K562 (cell line): ENCODE results near the gene SPIRE1. TPM values are rescaled to one million over a fixed set of nuclear protein-coding genes. Genes with fewer than 3 reads are reported as not detected.

Experiments used
- ATAC-seq: fragments of 200-7000 bp; cut with Tn5 transposase; 3 replicates; pipeline ENCODE4 v1.9.1; 2020; ENCODE audit warnings: moderate library complexity
- BruUV-seq: library from RNA; stranded (reverse); fragments of 400-500 nt; replicated peaks from 2 replicates; lab custom pipeline; 2021; lab: Mats Ljungman, UMichigan
- CTCF ChIA-PET: fragments of 300-600 bp; formaldehyde crosslinking; extraction: SDS; loops from one replicate; lab custom pipeline; 2021; ENCODE audit warnings: low intra/inter-chr PET ratio; lab: Yijun Ruan, JAX
- POLR2A ChIA-PET: fragments of 300-600, 350-650 bp; sonication (Branson Sonifier 250); formaldehyde crosslinking; extraction: SDS; loops from one replicate; lab custom pipeline; 2021; ENCODE audit warnings: antibody characterized with exemption, inconsistent platforms; lab: Yijun Ruan, JAX
- DNase-seq, 4 experiments: peaks; one replicate each; pipeline versions ENCODE4 v3.0.0 to v3.0.0-alpha.2; 2011 to 2018; ENCODE audit warnings: low spot score in 3 of 4, mixed read lengths in 3 of 4; ENCODE audit errors: extremely low read depth in 1 of 4
- FAIRE-seq: peaks from 2 replicates; lab custom pipeline; 2011; peaks lifted over from hg19 to GRCh38; lab: Jason Lieb, UNC
- H2AFZ ChIP-seq: 2 replicates; pipeline ENCODE4 v1.6.0; 2011; ENCODE audit warnings: low read depth, low read length, control low read depth, inconsistent platforms
- H3K27ac ChIP-seq: fragments of 200-600 bp; 3 replicates; pipeline ENCODE4 v1.8.0; 2011; ENCODE audit warnings: low read depth, mild to moderate bottlenecking, control low read depth, inconsistent platforms, low read length, moderate library complexity, mixed read lengths; ENCODE audit errors: extremely low read depth
- H3K27me3 ChIP-seq, 2 experiments: fragments of 300-600 bp in 1 of 2; 2 replicates in 1 of 2; 3 replicates in 1 of 2; pipeline versions ENCODE4 v1.6.0 to v1.8.0; 2011; ENCODE audit warnings: inconsistent platforms in 2 of 2, low read length in 2 of 2, mild to moderate bottlenecking in 1 of 2, mixed read lengths in 1 of 2, moderate library complexity in 1 of 2; ENCODE audit not compliant: control insufficient read depth in 2 of 2, insufficient read depth in 2 of 2
- H3K36me3 ChIP-seq: fragments of 300-600 bp; 3 replicates; pipeline ENCODE4 v1.8.0; 2011; ENCODE audit warnings: mild to moderate bottlenecking, low read length, inconsistent platforms; ENCODE audit not compliant: control insufficient read depth, insufficient read depth
- H3K4me1 ChIP-seq, 2 experiments: fragments of 200-600 bp in 1 of 2; replicated peaks in 1 of 2; 2 replicates in 1 of 2; 3 replicates in 1 of 2; pipeline versions ENCODE4 v1.5.1 to v1.8.0; 2011; ENCODE audit warnings: inconsistent platforms in 2 of 2, low read length in 2 of 2, mild to moderate bottlenecking in 1 of 2, mixed read lengths in 1 of 2, moderate library complexity in 1 of 2; ENCODE audit not compliant: control insufficient read depth in 2 of 2, insufficient read depth in 2 of 2
- H3K4me2 ChIP-seq: 2 replicates; pipeline ENCODE4 v1.6.1; 2011; ENCODE audit warnings: low read length, control low read depth, inconsistent platforms, mixed read lengths; ENCODE audit not compliant: insufficient read depth
- H3K4me3 ChIP-seq: fragments of 200-600 bp; sonication (generic), shearing (Covaris generic); 2 replicates; pipeline ENCODE4 v1.5.1; 2016; ENCODE audit warnings: control low read depth, inconsistent platforms
- H3K79me2 ChIP-seq: fragments of 200-600 bp; 3 replicates; pipeline ENCODE4 v1.8.0; 2011; ENCODE audit warnings: low read length, inconsistent platforms; ENCODE audit not compliant: control insufficient read depth, insufficient read depth
- H3K9ac ChIP-seq, 2 experiments: 2 replicates each; pipeline versions ENCODE4 v1.6.0 to v1.6.1; 2011; ENCODE audit warnings: low read depth in 2 of 2, low read length in 2 of 2, control low read depth in 1 of 2, inconsistent platforms in 1 of 2, mild to moderate bottlenecking in 1 of 2, mixed read lengths in 1 of 2; ENCODE audit not compliant: insufficient read depth in 1 of 2
- H3K9me1 ChIP-seq: one replicate; pipeline ENCODE4 v1.6.0; 2011; ENCODE audit warnings: inconsistent platforms, mild to moderate bottlenecking, low read length, moderate library complexity; ENCODE audit not compliant: control insufficient read depth, insufficient read depth
- H3K9me3 ChIP-seq: replicated peaks from 2 replicates; pipeline ENCODE4 v1.5.1; 2011; ENCODE audit warnings: low read depth, low read length, inconsistent platforms; ENCODE audit not compliant: control insufficient read depth, insufficient read depth
- H4K20me1 ChIP-seq: replicated peaks from 2 replicates; pipeline ENCODE4 v1.6.1; 2011; ENCODE audit warnings: low read length, inconsistent platforms, mixed read lengths; ENCODE audit not compliant: control insufficient read depth, insufficient read depth
- CAMTA2 ChIP-seq: fragments of 250-450 bp; sonication (Bioruptor Pico); conservative IDR thresholded peaks from 2 replicates; pipeline ENCODE4 v1.5.1; 2022
- CEBPG ChIP-seq, 3 experiments: fragments of 200-800 bp in 1 of 3; sonication (Bioruptor generic) in 1 of 3; sonication (generic) in 1 of 3; formaldehyde crosslinking in 1 of 3; IDR thresholded peaks in 2 of 3; conservative IDR thresholded peaks in 1 of 3; 2 replicates each; pipeline versions ENCODE4 v1.6.1 to v1.8.0; 2016 to 2022; ENCODE audit warnings: missing compliant biosample characterization in 2 of 3, missing genetic modification characterization in 2 of 3, mild to moderate bottlenecking in 1 of 3, missing genetic modification reagents in 1 of 3
- EP300 ChIP-seq: IDR thresholded peaks from 2 replicates; pipeline ENCODE4 v1.6.1; 2012; ENCODE audit warnings: low read length, improper control_type of control experiment
- POLR2G ChIP-seq: fragments of 200-400 bp; formaldehyde crosslinking; IDR thresholded peaks from 2 replicates; pipeline ENCODE4 v1.6.1; 2017; ENCODE audit warnings: low read depth, mild to moderate bottlenecking, antibody characterized with exemption, low read length, moderate library complexity
- POU5F1 ChIP-seq: fragments of 150-350 bp; IDR thresholded peaks from 2 replicates; pipeline ENCODE4 v1.6.1; 2014; ENCODE audit warnings: borderline replicate concordance, low read length, low read depth, mild to moderate bottlenecking; ENCODE audit not compliant: partially characterized antibody
- RFX1 ChIP-seq: fragments of 450-650 bp; IDR thresholded peaks from 2 replicates; pipeline ENCODE4 v1.6.1; 2016; ENCODE audit warnings: mild to moderate bottlenecking, moderate library complexity
- RUNX1 ChIP-seq: sonication (generic); IDR thresholded peaks from 2 replicates; pipeline ENCODE4 v1.6.1; 2016; ENCODE audit warnings: antibody characterized with exemption, low read depth
- SAP30 ChIP-seq: fragments of 200-600 bp; sonication (generic); IDR thresholded peaks from 2 replicates; pipeline ENCODE4 v1.6.1; 2012; ENCODE audit warnings: borderline replicate concordance, low read depth, mild to moderate bottlenecking, moderate library complexity, low read length, control low read depth, inconsistent platforms; ENCODE audit not compliant: insufficient read depth, poor library complexity, severe bottlenecking
- TAF7 ChIP-seq: fragments of 450-650 bp; IDR thresholded peaks from 2 replicates; pipeline ENCODE4 v1.6.1; 2016; ENCODE audit warnings: missing genetic modification characterization, missing compliant biosample characterization
- TRIM24 ChIP-seq, 2 experiments: fragments of 450-650 bp; IDR thresholded peaks; 2 replicates each; pipeline ENCODE4 v1.6.1; 2016
- XRCC4 ChIP-seq: IDR thresholded peaks from one replicate; pipeline ENCODE4 v1.6.1; 2011; ENCODE audit not compliant: insufficient read depth, insufficient read length; ENCODE audit errors: extremely low read depth
- ZBTB34 ChIP-seq: fragments of 250-450 bp; sonication (Bioruptor Pico); IDR thresholded peaks from 2 replicates; pipeline ENCODE4 v1.8.0; 2021; ENCODE audit warnings: mild to moderate bottlenecking, moderate library complexity
- ZNF12 ChIP-seq: sonication (generic); formaldehyde crosslinking; IDR thresholded peaks from 2 replicates; pipeline ENCODE4 v1.4.0; 2020; ENCODE audit warnings: mild to moderate bottlenecking, missing genetic modification reagents
- ZNF316 ChIP-seq: fragments of 450-650 bp; IDR thresholded peaks from 2 replicates; pipeline ENCODE4 v1.6.1; 2016
- WGBS: fragments of 100-300 bp; shearing (Covaris generic); methylation state at CpG from one replicate; pipeline ENCODE4 v1.1.6; 2016; ENCODE audit warnings: low coverage, mixed read lengths; ENCODE audit not compliant: insufficient coverage; ENCODE audit errors: missing lambda C conversion rate; 5-methylcytosine and 5-hydroxymethylcytosine counted together
- in situ Hi-C: fragments of 300-500 bp; cut with MboI; formaldehyde crosslinking; loops from 4 replicates; pipeline ENCODE4 v1.15.0; 2018; ENCODE audit warnings: inconsistent platforms, mixed read lengths
- intact Hi-C: fragments of 100-400 bp; cut with micrococcal nuclease; formaldehyde crosslinking; loops from 2 replicates; pipeline ENCODE4 v1.14.2; 2022
- polyA plus RNA-seq, 8 experiments: library from polyadenylated mRNA; depleted of rRNA in 4 of 8; stranded (reverse) in 5 of 8; unstranded in 3 of 8; fragments of >200 nt; fragmentation: Nextera tagmentation in 2 of 8; fragmentation: Illumina TruSeq in 1 of 8; extraction: Ambion mirVana in 2 of 8; extraction: Trizol in 1 of 8; gene quantifications; 2 replicates each; pipeline versions ENCODE4 v1.2.1 to v1.2.3, GENCODE V29; 2011 to 2014; ENCODE audit warnings: inconsistent platforms in 1 of 8, missing spikeins in 1 of 8
- total RNA-seq, 7 experiments: library from RNA; depleted of rRNA in 6 of 7; stranded (reverse); fragments of >200 nt in 6 of 7; fragmentation: Illumina TruSeq in 2 of 7; extraction: Trizol in 2 of 7; gene quantifications; 2 replicates each; pipeline versions ENCODE4 v1.2.1 to v1.2.3, GENCODE V29; 2011 to 2021; ENCODE audit warnings: low replicate concordance in 1 of 7
- TF ChIP-seq, protein P1 (sequence below), 2 experiments: fragments of 150-350 bp in 1 of 2; IDR thresholded peaks; 2 replicates each; pipeline ENCODE4 v1.6.1; 2012 to 2016; ENCODE audit warnings: low read depth in 2 of 2, low read length in 2 of 2, mild to moderate bottlenecking in 1 of 2, moderate library complexity in 1 of 2

Gene SPIRE1
- total and polyA plus RNA-seq, 9 of the 15 experiments (the other 6 are each of a cell fraction or from before 2014, with no cell fraction given), result 2.9 to 14.0 (median 10.2) TPM

- TF ChIP-seq SAP30 (no peak), CEBPG (CRISPR knock-in tag; IDR thresholded peaks at IDR 0.05) (peak; percentile 47; the same call in 1 of the 2 replicates), CEBPG (tag; conservative IDR thresholded peaks at IDR 0.05 in 1 of 2, IDR thresholded peaks at IDR 0.05 in 1 of 2) (peak; percentile 77 to 96), POU5F1 (no peak), ZBTB34 (no peak), XRCC4 (no peak), TRIM24 (IDR thresholded peaks at IDR 0.05) (peak; percentile 43 to 65; a peak in 2 of 4 replicates)
Measured at GRCh38 chr18:12625241-12625640, 32.7 kb downstream of the SPIRE1 start (continued).

DNA sequence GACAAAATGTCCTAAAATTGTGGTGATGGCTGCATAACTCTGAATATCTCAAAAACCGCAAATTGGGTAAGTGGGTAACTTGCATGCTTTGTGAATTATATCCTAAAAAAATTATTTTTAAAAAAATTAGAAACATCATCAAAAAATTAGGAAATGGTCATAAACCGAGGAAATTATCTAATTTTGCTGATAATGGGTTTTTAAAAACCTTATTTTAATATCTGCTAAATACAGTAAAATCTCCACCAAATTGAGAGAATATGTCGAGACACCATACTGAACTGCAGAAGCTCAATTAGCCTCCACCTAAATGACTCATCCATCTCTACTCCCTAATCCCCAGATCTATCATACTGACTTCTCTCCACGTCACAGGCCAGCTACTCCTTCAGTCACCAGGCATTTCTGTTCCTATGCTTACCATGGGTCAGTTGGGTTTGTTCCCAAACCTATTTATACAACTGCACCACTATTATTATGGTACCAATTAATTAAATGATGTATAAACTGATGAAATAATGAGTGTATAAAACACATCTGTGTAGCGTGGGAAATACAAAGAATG lies 36.1 kb downstream of the SPIRE1 start:
- intact Hi-C loops (no loop called here), in situ Hi-C loops (no loop called here)
- POLR2A ChIA-PET, result interaction anchor here (0.6 to 1.9 kb wide), 7 partner anchors 9 to 37 kb away, joined by 3 to 5 read pairs (median 4); no protein-coding TSS in a partner anchor
- Histone ChIP-seq H3K9me3 (no peaks in the 10 kb centered on the region), H3K36me3 (no peaks in the 10 kb centered on the region), H3K27ac (peak overlapping the region; percentile 45; the same call in 1 of the 3 replicates), H3K79me2 (no peaks in the 10 kb centered on the region), H3K4me1 (peaks cover 0 to 4% of the 10 kb centered on the region in 2 experiments; a peak in 3 of 5 replicates), H3K9me1 (no peaks in the 10 kb centered on the region), H4K20me1 (no peaks in the 10 kb centered on the region), H3K9ac (no peak overlapping the region), H2AFZ (no peak overlapping the region), H3K27me3 (no peaks in the 10 kb centered on the region), H3K4me2 (no peak overlapping the region), H3K4me3 (no peak overlapping the region)
- 33% methylated on average over 5 of the region's 5 CpGs for WGBS
- CTCF ChIA-PET, result no interaction called here
- DNase-seq (peak; percentile 31 to 61 (median 49)), ATAC-seq (peak; percentile 90), FAIRE-seq (peak; percentile 84)
- no TSS peak for BruUV-seq
- no peak for TF ChIP-seq CAMTA2 (CRISPR knock-in tag)
- TF ChIP-seq ZNF316, result peak; percentile 92
- TF ChIP-seq TAF7, result no peak
- TF ChIP-seq RUNX1, result no peak
- TF ChIP-seq EP300, result peak; percentile 19; the same call in 1 of the 2 replicates
- 0 out of 2 replicates have a peak, but pooled peaks have one; percentile 9 for TF ChIP-seq RFX1
- no peak for TF ChIP-seq ZNF12
- no peak for TF ChIP-seq POLR2G
- TF ChIP-seq, protein P1, sequence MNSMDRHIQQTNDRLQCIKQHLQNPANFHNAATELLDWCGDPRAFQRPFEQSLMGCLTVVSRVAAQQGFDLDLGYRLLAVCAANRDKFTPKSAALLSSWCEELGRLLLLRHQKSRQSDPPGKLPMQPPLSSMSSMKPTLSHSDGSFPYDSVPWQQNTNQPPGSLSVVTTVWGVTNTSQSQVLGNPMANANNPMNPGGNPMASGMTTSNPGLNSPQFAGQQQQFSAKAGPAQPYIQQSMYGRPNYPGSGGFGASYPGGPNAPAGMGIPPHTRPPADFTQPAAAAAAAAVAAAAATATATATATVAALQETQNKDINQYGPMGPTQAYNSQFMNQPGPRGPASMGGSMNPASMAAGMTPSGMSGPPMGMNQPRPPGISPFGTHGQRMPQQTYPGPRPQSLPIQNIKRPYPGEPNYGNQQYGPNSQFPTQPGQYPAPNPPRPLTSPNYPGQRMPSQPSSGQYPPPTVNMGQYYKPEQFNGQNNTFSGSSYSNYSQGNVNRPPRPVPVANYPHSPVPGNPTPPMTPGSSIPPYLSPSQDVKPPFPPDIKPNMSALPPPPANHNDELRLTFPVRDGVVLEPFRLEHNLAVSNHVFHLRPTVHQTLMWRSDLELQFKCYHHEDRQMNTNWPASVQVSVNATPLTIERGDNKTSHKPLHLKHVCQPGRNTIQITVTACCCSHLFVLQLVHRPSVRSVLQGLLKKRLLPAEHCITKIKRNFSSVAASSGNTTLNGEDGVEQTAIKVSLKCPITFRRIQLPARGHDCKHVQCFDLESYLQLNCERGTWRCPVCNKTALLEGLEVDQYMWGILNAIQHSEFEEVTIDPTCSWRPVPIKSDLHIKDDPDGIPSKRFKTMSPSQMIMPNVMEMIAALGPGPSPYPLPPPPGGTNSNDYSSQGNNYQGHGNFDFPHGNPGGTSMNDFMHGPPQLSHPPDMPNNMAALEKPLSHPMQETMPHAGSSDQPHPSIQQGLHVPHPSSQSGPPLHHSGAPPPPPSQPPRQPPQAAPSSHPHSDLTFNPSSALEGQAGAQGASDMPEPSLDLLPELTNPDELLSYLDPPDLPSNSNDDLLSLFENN (IDR thresholded peaks at IDR 0.05; ENCODE audit: low read depth in 2 of 2, low read length in 2 of 2), result no peak
